AML-193 (cell line): ENCODE measurements around the gene STRADB.
"Not testable (repeated sequence)": the region's sequence is repeated elsewhere in the genome, so short reads cannot be mapped to it uniquely, and the experiment has no call there.

Experiments used
- DNase-seq, 2 experiments: peaks; one replicate each; lab custom pipeline; 2025; lab: John Stamatoyannopoulos, UW

The STRADB gene

DNA sequence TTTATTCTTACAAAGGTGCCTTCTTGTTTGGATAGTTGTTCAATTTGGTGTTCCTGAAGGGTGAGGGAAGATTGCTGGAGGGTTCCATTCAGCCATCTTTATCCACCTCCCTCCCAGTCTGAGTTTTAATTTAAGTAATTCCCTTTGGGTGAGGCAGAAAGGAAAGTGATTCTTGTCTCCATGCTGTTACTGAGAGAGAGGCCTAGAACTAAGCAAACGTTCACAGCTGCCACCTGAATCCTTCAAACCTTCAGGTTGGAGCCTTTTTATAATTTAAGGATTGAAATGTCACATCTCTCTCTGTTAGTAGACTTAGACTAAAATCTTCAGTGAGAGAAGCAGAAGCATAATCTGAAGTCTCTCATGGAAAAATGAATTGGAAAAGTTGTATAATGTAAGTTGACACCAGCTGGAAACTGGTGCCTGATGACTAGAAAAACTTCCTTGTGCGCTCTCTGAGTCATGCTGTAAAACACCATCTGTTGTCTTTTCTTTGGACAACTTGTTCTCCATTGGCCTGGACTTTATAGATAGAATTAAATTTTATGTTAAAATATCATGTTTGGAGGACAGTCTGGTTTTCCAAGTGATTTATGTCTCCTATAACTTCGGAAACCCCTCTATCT is 14.6 kb downstream of the STRADB start:
- no peak for DNase-seq

DNA sequence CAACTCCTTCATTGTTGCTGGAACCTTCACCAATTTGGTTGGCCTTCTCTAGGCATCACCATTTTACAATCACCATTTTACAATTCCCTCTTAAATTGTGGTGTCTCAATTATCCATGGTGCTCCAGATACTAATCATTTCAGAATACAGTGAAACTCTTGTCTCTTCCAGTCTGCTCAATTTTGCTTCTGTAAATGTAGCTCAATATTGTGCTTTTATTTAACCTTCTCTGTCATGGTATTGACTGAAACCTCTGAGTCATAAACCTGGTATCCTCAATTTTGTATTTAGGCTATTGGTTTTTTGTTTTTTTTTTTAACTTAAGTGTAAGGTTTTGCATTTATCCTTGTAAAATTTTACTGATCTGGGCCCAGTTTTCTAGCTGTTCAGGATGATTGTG is 16.1 kb downstream of the STRADB start:
- no peak for DNase-seq

DNA sequence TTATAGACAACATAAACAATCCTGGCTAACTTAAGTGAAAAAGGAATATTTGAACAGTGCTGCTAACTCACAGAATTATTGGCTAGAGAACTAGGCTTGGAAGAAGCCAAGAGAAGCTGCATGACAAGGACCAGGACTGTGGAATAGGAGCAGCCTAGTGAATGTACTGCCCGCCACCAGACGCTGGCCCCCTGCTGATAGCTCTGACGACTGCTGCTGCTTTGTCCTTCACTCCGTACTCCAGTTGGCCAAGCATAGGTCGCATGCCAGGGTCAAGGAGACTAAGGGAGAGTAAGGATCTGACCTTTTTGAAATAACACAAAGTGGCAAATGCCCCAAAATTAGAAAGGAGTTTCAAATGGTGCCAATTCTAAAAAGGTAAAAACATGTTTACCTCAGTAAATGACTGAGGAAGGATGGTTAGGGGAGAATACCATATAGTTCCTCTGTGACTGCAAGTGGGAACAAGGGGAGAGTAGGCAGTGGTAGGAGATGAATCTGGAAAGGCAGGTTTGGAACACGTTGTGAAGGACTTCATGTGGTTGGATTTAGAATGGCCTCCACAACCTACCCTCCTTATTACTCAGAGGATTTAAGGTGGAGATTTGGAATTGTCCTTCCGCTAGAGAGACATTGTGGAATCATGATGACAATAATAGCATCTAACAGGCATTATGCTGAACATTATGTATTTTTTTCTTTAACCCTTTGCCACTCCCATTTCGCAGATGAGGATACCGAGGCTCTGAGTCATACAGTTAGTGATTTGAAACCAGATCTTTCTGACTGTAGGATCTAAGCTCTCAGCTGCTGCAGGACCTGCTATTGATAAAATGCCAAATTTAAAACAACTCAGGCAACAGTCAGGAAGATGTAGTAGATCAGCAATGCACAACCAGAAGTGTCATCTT is 19.5 kb downstream of the STRADB start:
- DNase-seq = no peak

DNA sequence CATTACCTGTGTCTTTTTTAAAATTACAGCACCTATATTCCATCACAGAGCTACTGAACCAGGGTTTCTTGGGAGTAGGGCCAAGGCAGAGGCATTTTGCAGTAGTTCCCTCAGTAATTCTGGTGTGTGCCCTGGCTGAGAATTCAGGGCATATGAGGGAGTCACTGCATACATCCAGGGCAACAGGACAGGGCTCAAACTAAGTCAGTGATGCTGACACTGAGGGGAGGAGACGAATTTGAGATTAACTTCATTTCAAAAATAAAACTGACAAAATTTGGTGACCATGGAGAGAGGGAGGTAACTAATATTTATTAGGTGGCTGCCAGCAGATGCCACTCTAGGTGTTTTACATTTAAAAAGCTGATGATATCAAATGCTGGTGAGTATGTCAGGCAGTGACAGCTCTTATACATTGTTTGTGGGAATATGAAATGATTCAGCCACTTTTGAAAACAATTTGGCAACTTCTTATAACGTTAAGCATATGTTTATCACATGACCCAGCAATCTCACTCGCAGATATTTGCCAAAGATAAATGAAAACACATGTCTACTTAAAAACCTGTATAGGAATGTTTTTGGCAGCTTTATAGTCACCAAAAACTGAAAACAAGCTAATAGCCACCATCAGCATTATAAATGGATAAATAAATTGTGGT is 20.3 kb downstream of the STRADB start:
- DNase-seq = no peak

DNA sequence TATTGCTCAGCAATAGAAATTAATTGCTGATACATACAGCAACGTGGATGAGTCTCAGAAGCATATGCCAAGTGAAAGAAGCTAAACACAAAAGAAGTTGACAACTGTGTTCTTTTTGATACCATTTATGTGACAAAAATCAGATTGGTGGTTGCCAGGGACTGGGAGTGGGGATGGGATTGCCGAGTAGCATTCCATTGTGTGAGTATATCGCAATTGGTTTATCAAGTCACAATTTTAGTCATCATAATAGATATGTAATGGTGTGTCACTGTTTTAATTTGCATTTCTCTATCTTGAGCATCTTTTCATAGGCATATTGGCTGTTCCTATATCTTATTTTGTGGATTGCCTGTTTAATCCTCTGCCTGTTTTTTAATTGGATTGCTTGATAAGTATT is 20.9 kb downstream of the STRADB start:
- DNase-seq = no peak

DNA sequence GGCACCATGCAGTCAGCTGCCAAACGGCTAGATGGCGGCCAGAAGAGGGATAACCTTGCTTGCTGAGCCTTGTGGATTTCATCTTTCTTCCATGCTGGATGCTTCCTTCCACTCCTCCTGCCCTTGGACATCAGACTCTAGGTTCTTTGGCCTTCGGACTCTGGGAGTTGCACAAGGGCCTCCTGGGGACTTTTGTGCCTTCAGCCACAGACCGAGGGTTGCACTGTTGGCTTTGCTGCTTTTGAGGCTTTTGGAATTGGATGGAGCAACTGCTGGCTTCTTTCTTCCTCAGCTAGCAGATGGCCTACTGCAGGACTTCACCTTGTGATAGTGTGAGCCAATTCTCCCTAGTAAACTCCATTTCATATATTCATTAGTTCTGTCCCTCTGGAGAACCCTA is 31.0 kb downstream of the STRADB start:
- no peak for DNase-seq

DNA sequence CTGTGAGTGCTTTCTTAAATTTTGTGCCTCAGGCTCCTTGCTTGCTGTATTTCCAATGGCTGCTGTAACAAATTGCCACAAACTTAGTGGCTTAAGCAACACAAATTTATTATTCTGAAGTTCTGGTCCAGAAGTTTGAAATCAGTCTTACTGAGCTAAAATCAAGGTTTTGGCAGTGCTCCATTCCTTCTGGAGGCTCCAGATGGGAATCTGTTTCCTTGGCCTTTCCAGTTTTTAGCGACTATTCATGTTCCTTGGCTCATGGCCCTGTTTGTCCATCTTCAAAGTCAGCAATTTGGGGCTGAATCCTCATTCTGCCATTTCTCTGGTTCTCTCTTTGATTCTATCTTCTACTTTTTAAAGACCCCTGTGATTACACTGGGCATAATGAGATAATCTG is 31.8 kb downstream of the STRADB start:
- no peak for DNase-seq

DNA sequence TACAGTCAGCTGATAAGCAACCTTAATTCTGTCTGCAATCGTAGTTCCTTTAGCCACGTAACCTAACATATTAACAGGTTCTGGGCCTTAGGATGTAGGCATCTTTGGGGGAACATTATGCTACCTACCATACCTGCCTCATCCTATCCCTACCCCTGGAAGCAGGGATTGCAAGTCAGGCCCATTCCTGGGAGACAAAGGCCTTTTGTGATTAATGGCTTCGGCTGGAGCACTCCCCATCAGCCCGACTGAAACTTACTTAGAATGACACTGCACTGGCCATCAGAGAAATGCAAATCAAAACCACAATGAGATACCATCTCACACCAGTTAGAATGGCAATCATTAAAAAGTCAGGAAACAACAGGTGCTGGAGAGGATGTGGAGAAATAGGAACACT is 32.2 kb downstream of the STRADB start:
- DNase-seq = not testable (repeated sequence)

DNA sequence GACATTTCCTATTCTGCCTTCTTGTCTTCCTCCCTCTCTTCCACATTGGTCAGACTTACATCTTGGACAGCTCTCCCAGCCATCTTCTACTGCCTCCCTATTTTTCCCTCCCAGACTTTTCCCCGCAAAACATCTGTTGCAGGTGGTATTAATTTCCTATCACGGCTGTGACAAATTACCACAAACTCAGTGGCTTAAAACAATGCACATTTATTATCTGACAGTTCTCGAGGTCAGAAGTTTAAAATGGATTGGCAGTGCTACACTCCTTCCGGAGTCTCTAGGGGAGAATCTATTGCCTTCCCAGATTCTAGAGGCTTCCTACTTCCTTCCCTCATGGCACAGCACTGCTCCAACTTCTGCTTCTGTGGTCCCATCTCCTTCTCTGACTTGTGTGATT is 33.3 kb downstream of the STRADB start:
- DNase-seq = no peak

DNA sequence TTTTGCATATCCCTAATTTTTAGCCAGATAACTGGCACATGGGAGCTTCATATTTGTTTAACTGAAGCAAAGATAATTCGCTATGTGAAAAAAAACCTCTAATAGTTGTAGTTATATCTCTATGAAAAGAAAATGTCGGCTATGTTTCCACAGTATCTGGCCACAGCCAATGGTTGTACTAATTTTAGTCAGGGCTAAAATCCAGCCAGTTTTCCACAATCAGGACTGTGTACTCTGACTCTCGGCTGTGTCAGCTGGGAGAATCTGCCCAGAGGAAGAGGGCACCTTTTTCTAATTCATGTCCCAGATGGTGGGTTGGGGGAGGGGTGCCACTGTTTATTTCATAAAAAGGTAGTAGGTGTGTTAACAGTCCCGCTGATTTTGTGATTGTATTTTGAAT is 38.8 kb downstream of the STRADB start:
- DNase-seq = no peak

DNA sequence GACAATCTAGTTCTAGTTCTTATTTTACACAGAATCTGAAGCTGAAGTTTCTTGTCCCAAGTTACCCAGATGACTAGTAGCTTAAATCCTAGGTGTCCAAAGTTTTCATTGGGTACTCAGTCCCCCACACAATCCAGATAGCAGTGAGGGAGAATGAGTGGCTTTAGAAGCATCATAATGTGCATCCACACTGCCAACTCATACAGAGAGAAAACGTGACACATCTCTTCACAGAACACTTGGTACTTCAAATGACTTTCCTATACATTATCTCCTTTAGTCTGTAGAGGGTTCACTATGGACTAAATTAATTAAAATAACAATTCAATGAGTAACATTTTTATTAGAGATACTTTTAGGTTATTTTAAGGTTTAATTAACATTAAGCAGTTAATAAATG is 45.2 kb downstream of the STRADB start:
- no peak for DNase-seq

DNA sequence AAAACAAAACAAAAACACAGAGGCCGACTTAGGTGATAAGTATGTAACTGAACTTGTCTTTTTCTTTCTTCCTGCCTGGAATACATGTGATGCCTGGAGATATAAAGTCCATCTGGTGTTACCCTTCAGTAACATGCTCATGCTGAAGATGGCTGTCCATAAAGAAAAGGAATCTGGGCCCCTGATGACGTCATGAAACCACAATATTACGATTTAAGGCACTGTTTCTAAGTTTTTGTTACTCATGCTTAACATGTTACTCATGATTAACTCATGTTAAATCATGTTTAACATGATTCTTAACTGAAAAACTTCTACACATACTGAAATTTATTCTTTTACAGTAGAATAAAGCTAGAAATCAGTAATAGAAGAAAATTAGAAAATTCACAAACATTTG is 49.0 kb downstream of the STRADB start:
- no peak for DNase-seq

DNA sequence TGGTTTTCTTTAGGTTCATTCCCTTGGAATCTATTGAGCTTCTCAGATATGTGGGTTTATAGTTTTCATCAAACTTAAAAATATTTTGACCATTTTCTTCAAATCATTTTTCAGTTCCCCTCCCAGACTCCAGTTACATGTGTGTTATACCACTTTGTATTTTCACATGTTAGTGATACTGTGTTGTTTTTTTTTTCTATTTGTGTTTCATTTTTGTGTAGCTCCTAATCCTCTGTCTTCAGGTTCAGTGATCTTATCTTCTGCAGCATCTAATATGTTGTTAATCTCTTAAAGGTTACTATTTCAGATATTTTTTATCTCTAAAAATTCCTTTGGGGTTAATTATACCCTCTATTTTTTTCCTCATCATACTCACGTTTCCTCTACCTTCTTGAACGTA is 51.2 kb downstream of the STRADB start:
- DNase-seq = no peak

DNA sequence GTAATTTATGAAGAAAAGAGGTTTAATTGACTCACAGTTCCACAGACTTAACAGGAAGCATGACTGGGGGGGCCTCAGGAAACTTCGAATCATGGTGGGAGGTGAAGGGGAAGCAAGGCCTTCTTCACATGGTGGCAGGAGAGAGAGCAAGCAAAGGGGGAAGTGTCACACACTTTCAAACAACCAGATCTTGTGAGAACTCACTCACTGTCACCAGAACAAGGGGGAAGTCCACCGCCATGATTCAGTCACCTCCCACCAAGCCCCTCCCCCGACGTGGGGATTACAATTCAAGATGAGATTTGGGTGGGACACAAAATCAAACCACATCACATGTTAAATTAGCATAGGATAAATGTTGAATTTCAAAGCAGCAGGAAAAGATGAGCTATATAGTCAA is 56.2 kb downstream of the STRADB start:
- DNase-seq = no peak

DNA sequence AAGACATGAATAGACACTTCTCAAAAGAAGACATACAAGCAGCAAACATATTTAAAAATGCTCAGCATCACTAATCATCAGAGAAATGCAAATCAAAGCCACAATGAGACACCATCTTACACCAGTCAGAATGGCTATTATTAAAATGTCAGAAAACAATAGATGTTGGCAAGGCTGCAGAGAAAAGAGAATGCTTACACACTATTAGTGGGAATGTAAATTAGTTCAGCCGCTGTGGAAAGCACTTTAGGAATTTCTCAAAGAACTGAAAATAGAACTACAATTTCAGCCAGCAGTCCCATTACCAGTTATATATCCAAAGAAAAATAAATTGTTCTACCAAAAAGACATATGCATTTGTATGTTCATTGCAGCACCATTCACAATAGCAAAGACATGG is 61.7 kb downstream of the STRADB start:
- no peak for DNase-seq

DNA sequence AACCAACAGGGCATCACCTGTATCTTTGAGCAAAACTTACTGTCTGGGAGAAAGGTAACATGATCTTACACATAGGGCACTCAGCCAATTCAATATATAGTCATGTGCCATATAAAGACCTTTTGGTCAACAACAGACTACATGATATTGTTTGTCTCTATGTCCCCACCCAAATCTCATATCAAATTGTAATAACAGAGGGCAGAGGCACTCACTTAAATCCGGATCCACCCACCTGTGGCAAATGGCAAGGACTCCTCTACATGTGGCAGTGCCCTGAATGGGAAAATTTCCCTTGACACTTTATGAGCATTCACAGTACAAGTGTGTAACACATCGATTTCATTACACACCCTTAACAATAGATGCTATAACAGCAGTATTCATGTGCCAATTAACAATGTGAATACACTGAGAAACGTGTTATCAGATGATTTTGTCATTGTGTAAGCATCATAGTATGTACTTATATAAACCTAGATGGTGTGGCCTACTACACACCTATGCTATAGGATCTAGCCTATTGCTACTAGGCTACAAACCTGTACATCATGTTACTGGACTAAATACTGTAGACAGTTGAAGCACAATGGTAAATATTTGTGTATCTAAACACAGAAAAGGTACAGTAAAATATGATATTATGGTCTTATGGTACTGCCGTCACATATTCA is 64.2 kb downstream of the STRADB start:
- DNase-seq = no peak

DNA sequence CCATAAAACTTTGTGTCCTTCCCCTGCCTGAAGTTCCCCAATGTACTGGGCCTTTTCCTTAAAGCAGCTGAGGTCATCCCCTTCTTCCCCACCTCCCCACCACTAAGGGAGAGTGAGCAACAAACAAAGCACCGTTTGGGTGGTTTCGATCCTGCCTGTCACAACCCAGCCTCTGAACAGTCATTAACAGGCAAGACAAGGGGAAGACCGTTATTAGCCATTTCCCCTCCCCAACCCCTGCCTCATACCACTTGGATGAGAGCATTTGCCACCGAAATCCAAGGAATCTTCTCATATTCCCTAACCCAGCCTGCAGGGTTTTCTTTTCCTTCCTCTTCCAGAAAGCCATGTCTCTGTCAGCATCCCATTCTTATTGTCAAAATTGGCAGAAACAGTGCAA is 65.6 kb downstream of the STRADB start:
- DNase-seq = no peak

DNA sequence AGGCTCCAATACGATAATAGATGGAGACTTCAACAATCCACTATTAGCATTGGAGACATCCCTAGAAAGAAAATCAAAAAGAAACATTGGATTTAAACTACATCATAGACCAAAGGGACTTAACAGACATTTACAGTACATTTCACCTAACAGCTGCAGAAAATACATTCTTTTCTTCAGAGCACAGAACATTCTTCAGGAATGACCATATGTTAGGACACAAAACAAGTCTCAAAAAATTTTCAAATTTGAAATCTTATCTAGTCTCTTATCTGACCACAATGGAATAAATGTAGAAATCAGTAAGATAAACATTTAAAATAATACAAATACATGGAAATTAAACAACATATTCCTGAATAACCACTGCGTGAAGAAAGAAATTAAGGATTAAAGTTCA is 68.7 kb downstream of the STRADB start:
- no peak for DNase-seq

DNA sequence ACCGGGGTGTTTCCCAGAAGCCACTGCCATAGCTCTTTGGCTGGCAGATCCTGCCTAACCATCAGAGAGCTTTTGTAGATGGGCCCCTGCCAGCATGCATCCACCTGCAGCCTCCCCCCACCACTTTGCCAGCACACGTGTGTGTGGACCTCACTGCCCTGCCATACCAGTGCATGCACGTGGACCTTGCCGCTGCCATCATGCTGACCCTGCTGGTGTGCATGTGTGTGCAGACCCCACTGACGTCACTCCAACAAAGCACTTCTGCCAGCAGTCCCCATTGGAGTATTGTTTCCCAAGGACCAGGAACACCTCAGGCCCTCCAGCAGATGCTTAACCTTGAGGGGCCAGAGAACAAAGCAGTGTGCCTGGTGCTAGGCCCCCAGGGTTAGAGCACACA is 71.4 kb downstream of the STRADB start:
- no peak for DNase-seq

DNA sequence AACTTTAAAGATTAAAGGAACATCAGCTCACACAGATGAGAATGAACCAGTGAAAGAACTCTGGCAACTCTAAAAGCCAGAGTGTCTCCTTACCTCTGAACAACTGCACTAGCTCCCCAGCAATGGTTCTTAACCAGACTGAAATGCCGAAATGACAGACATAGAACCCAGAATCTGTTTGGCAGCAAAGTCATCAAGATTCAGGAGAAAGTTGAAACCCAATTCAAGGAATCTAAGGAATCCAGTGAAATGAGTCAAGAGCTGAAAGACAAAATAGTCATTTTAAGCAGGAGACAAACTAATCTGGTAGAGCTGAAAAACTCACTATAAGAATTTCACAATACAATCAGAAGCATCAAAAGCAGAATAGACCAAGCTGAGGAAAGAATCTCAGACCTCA is 72.0 kb downstream of the STRADB start:
- DNase-seq = no peak
